Measurements from ENCODE around the gene TMEM52B.

- TF ChIP-seq CTCF (IDR thresholded peaks at IDR 0.05) = no peak
- no peak for TF ChIP-seq POLR2A (IDR thresholded peaks at IDR 0.05)
These were observed 947 bp downstream of the TMEM52B start for GRCh38 chr12:10179776-10180181.

Data from adrenal gland (tissue), 5 donors.